HEK293 (cell line): ENCODE results near the gene DENND2C.

ENCODE experiments used
- BCL11A ChIP-seq: fragments of 450-650 bp; formaldehyde crosslinking; IDR thresholded peaks from 2 replicates; pipeline ENCODE4 v1.5.1; 2016; ENCODE audit warnings: low read depth, missing biosample characterization, missing genetic modification characterization
- CTCF ChIP-seq: fragments of 450-650 bp; formaldehyde crosslinking; IDR thresholded peaks from 2 replicates; pipeline ENCODE4 v1.5.1; 2016; ENCODE audit warnings: missing biosample characterization, missing genetic modification characterization
- EGR2 ChIP-seq: fragments of 450-650 bp; formaldehyde crosslinking; IDR thresholded peaks from 2 replicates; pipeline ENCODE4 v1.5.1; 2016; ENCODE audit warnings: low read depth, missing biosample characterization, missing genetic modification characterization
- GLI2 ChIP-seq: fragments of 450-650 bp; formaldehyde crosslinking; IDR thresholded peaks from 2 replicates; pipeline ENCODE4; 2017; ENCODE audit warnings: missing biosample characterization, missing genetic modification characterization, low read depth, borderline replicate concordance
- KLF8 ChIP-seq: fragments of 450-650 bp; formaldehyde crosslinking; IDR thresholded peaks from 2 replicates; pipeline ENCODE4 v1.5.1; 2016; ENCODE audit warnings: missing biosample characterization, missing genetic modification characterization
- MYNN ChIP-seq: fragments of 450-650 bp; formaldehyde crosslinking; IDR thresholded peaks from 2 replicates; pipeline ENCODE4 v1.5.1; 2016; ENCODE audit warnings: missing biosample characterization, missing genetic modification characterization, borderline replicate concordance
- REST ChIP-seq: fragments of 450-650 bp; formaldehyde crosslinking; IDR thresholded peaks from 2 replicates; pipeline ENCODE4 v1.5.1; 2016; ENCODE audit warnings: missing biosample characterization, missing genetic modification characterization
- ZFP37 ChIP-seq: fragments of 450-650 bp; formaldehyde crosslinking; IDR thresholded peaks from 2 replicates; pipeline ENCODE4 v1.5.1; 2016; ENCODE audit warnings: missing biosample characterization, missing genetic modification characterization
- ZNF174 ChIP-seq: fragments of 450-650 bp; formaldehyde crosslinking; IDR thresholded peaks from 2 replicates; pipeline ENCODE4 v1.5.0; 2017; ENCODE audit warnings: missing biosample characterization, mild to moderate bottlenecking, missing genetic modification characterization
- ZNF549 ChIP-seq: fragments of 450-650 bp; IDR thresholded peaks from 2 replicates; pipeline ENCODE4 v1.5.1; 2018; ENCODE audit warnings: missing biosample characterization, missing genetic modification characterization, mild to moderate bottlenecking, inconsistent platforms, moderate library complexity
- ZNF561 ChIP-seq: fragments of 450-650 bp; IDR thresholded peaks from 2 replicates; pipeline ENCODE4 v1.5.1; 2018; ENCODE audit warnings: missing biosample characterization, missing genetic modification characterization, borderline replicate concordance
- ZNF639 ChIP-seq: fragments of 450-650 bp; formaldehyde crosslinking; IDR thresholded peaks from 2 replicates; pipeline ENCODE4 v1.5.1; 2016; ENCODE audit warnings: missing biosample characterization, missing genetic modification characterization
- ZNF747 ChIP-seq: fragments of 450-650 bp; formaldehyde crosslinking; IDR thresholded peaks from 2 replicates; pipeline ENCODE4 v1.5.1; 2016; ENCODE audit warnings: missing biosample characterization, missing genetic modification characterization
- ZNF776 ChIP-seq: fragments of 450-650 bp; formaldehyde crosslinking; IDR thresholded peaks from 2 replicates; pipeline ENCODE4 v1.5.0; 2017; ENCODE audit warnings: missing biosample characterization, missing genetic modification characterization, borderline replicate concordance

GRCh38 chr1:114597949-114598348, 71.9 kb downstream of the DENND2C start:
- TF ChIP-seq EGR2 (tag by site-specific recombination) (no peak), REST (no peak), MYNN (tag by site-specific recombination) (no peak), ZNF747 (tag by site-specific recombination) (no peak), ZNF561 (tag by site-specific recombination) (no peak), CTCF (no peak), KLF8 (no peak), ZNF776 (tag by site-specific recombination) (no peak), GLI2 (tag by site-specific recombination) (no peak), ZNF174 (tag by site-specific recombination) (no peak), ZFP37 (tag by site-specific recombination) (no peak), ZNF639 (tag by site-specific recombination) (no peak), BCL11A (tag by site-specific recombination) (no peak), ZNF549 (tag by site-specific recombination) (no peak)
